Measurements from ENCODE around the gene NOP14. TPM values are rescaled to one million over a fixed set of nuclear protein-coding genes. Genes with fewer than 3 reads are reported as not detected.

The NOP14 gene
- total RNA-seq: 10 to 100 TPM; 16.1 to 24.7 (median 19.5) TPM
- long read RNA-seq: 0 reads

DNA sequence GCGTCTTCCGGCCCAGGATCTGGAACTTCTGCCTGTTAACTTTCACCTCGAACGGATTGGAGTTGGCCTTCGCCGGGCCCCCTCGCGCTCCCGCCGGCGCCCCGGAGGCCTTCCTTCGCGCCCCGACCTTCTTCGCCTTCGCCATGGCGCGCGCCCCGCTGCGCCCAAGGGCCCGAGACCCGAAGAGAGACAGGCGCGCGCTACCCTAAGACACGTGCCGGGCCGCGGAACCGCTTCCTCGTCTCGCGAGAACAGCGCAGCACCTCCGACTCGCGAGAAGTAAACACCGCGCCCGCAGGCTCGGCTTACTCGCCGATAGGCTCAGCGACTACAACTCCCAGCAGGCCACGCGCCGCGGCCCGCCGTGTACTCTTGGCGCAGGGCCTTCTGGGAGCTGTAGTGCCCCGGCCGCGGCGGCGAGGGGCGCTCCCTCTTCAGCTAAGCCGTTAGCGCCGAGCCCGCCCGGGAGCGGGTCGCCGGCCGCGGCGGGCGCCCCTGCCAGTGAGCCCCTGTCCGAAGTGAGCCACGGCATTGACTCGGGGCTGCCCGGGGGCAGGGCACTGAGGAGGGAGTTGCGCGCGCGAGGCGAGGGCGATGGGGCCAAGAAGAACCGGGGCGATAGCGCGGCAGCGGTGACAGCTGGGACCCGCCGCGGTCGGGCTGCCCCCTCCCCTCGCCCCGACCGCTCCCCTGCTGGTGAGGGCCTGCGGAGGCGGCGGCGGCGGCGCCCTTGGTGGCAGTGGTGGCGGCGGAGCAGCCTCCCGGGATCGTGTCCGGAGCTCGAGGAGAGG, at the start of gene NOP14, which contains the start of gene GRK4:
TSS of gene NOP14 (minus strand) at position 232 of the 791 bp plus-strand sequence. CDS start at position 145, 87 bp downstream.
TSS of gene GRK4 (plus strand) at position 397 of the 791 bp plus-strand sequence. CDS start 500 bp downstream, outside the sequence.
- ATAC-seq (peak; percentile 95 to 97 (median 96)), DNase-seq (peak; percentile 99)
- WGBS (ENCODE audit: insufficient coverage, low coverage, low lambda C conversion rate, missing lambda C conversion rate): no CpG with 5 or more reads among the region's 105 CpGs
- H3K4me1 ChIP-seq: peaks cover 0 to 18% (median 8%) of the 10 kb centered on the region in 4 donors
- peak within 1 kb of the TSS; percentile 65 to 94 (median 88) for H3K4me3 ChIP-seq
- TF ChIP-seq, protein P1, sequence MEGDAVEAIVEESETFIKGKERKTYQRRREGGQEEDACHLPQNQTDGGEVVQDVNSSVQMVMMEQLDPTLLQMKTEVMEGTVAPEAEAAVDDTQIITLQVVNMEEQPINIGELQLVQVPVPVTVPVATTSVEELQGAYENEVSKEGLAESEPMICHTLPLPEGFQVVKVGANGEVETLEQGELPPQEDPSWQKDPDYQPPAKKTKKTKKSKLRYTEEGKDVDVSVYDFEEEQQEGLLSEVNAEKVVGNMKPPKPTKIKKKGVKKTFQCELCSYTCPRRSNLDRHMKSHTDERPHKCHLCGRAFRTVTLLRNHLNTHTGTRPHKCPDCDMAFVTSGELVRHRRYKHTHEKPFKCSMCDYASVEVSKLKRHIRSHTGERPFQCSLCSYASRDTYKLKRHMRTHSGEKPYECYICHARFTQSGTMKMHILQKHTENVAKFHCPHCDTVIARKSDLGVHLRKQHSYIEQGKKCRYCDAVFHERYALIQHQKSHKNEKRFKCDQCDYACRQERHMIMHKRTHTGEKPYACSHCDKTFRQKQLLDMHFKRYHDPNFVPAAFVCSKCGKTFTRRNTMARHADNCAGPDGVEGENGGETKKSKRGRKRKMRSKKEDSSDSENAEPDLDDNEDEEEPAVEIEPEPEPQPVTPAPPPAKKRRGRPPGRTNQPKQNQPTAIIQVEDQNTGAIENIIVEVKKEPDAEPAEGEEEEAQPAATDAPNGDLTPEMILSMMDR (IDR thresholded peaks at IDR 0.05): peak in 3 of 4 donors; percentile 43 to 56 (median 44)
- peak; percentile 72 for TF ChIP-seq POLR2A (IDR thresholded peaks at IDR 0.05)
- H3K27me3 ChIP-seq: no peaks in the 10 kb centered on the region
- H3K36me3 ChIP-seq: peaks cover 0 to 3% (median 0%) of the 10 kb centered on the region in 4 donors
- peak within 1 kb of the TSS; percentile 52 to 85 (median 68) for H3K27ac ChIP-seq
- intact Hi-C loops (cut with DNase I): no loop called here
- H3K9me3 ChIP-seq: no peaks in the 10 kb centered on the region

DNA sequence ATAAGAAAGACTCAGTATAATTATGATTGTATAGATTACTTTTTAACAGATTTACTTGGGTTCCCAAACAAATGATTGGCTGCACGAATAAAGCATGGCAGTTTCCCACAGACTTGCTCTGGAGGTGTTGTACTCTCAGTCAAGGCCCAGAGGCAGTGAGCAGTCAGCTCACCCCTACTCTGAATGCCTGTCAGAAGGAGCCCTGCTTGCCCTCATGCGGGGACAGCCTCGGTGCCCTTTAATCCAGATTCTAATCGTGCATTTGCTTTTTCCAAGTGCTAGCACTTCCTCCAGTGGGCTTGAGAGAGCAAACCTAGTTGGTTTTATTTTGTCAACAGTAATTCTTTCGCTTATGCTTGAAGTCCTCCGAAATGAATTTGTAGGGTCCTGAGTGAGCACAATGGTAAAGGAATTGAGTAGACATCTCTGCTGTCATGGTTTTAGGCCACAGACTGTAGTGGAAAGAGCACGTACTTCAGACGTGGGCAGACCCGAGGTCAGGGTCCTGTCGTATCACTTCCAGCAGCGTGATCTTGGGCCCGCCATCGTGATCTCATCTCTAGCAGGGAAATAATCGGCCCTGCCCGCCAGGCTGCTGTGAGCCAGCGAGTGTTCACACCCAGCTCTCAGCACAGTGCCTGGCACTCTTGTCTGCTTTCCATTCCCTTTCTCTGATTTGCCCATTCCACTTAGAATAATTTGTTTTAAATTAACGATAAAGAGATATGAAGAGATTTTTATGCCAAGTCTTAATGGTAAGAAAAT, 48.4 kb upstream of the NOP14 start:
- H3K9me3 ChIP-seq: no peaks in the 10 kb centered on the region
- intact Hi-C loops (cut with DNase I): no loop called here
- no peaks in the 10 kb centered on the region for H3K36me3 ChIP-seq
- H3K27ac ChIP-seq: no peak overlapping the region
- H3K4me1 ChIP-seq: peaks cover 0 to 11% (median 0%) of the 10 kb centered on the region in 4 donors
- DNase-seq (no peak), ATAC-seq (no peak)
- 85% methylated on average over 13 of the region's 17 CpGs for WGBS (ENCODE audit: insufficient coverage, low coverage, low lambda C conversion rate, missing lambda C conversion rate)
- TF ChIP-seq, protein P1 (IDR thresholded peaks at IDR 0.05): no peak
- no peak for TF ChIP-seq POLR2A (IDR thresholded peaks at IDR 0.05)
- no peak overlapping the region for H3K4me3 ChIP-seq
- H3K27me3 ChIP-seq: no peaks in the 10 kb centered on the region

DNA sequence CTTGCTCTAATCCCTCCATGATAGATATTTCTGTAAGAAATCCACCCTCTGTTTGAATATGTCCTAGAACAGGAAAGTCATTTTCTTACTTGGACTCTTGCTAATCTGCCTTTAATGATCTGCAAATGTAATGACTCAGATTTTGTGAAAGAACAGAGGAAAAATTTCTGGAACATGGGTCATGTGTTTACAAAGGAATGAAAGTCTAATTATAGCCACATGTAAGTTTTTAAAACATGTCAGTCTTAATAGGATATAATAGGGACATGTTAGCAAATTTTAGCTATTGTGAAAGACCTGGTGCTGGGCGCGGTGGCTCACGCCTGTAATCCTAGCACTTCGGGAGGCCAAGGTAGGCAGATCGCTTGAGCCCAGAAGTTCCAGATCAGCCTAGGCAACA, 47.8 kb upstream of the NOP14 start:
- Histone ChIP-seq H3K9me3 (no peaks in the 10 kb centered on the region), H3K36me3 (no peaks in the 10 kb centered on the region), H3K27me3 (no peaks in the 10 kb centered on the region), H3K27ac (no peak overlapping the region), H3K4me3 (no peak overlapping the region), H3K4me1 (peaks cover 0 to 11% (median 0%) of the 10 kb centered on the region in 4 donors)
- TF ChIP-seq, protein P1 (IDR thresholded peaks at IDR 0.05): no peak
- TF ChIP-seq POLR2A (IDR thresholded peaks at IDR 0.05): no peak
- DNase-seq (no peak), ATAC-seq (no peak)
- 85% methylated on average over 5 of the region's 5 CpGs for WGBS (ENCODE audit: insufficient coverage, low coverage, low lambda C conversion rate, missing lambda C conversion rate)
- intact Hi-C loops (cut with DNase I): no loop called here

DNA sequence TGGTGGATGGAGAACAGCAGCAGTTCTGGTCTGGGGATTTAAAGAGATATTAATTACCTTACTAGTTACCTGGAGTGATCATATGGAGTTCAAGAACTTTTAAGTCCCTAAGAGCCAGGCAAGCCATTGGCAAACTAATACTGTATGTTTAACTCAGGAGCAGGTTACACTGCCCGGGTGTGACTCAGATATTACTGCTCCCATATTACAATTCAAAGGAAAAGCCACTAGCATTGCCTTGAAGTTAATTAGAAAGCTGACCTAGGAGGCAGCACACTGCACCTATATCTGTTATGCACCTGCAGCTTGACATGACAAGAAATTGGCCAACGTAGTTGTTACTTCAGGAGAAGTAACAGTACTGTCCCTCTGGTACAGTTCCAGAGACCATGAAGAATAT, 47.4 kb upstream of the NOP14 start:
- no peak overlapping the region for H3K27ac ChIP-seq
- H3K4me3 ChIP-seq: no peak overlapping the region
- H3K4me1 ChIP-seq: peaks cover 0 to 11% (median 0%) of the 10 kb centered on the region in 4 donors
- 80% methylated on average over 2 of the region's 2 CpGs for WGBS (ENCODE audit: insufficient coverage, low coverage, low lambda C conversion rate, missing lambda C conversion rate)
- intact Hi-C loops (cut with DNase I): no loop called here
- DNase-seq: no peak
- H3K27me3 ChIP-seq: no peaks in the 10 kb centered on the region
- TF ChIP-seq, protein P1 (IDR thresholded peaks at IDR 0.05): no peak
- no peak for TF ChIP-seq POLR2A (IDR thresholded peaks at IDR 0.05)
- H3K36me3 ChIP-seq: no peaks in the 10 kb centered on the region
- no peak for ATAC-seq
- no peaks in the 10 kb centered on the region for H3K9me3 ChIP-seq
